ENCODE measurements around the gene PSMB3. TPM values are rescaled to one million over a fixed set of nuclear protein-coding genes. Genes with fewer than 3 reads are reported as not detected.

Gene PSMB3
- polyA plus RNA-seq, 2 of the 4 experiments (the other 2 are of a cell fraction): 417 to 463 TPM

DNA sequence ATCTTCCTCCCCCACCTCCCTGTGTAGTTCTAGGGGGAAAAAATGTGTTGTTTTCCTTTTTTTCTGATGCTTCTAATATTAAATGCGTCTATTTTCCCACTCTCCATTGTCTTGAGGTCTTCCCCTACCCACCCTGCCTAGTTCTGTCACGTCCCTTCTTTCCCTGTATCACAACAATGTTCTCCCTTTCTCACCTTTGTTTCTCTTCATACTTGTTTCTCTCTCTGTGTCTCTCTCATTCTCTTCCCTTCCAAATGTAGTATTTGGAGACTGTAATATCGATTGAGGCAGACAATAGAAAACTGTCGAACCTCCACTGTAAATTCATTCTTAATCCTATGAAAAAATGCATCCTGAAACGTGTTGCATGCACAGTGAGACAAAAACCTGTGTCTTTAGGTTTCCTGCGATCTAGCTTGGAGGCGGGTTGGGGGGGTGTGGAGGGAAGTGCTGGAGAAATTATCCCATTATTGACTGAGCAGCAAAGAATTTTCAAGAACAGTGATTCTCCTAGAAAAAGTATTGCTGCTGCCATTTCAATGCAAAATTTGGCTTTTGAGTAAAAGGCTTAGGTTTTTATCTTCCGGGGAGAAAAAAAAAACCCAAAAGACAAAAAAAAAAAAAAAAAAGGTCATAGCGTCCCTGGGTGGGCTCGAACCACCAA, 1.3 kb upstream of the PSMB3 start:
- Histone ChIP-seq H3K4me2 (peak overlapping the region; percentile 82), H3K4me3 (peak overlapping the region; percentile 96), H3K27ac (peak overlapping the region; percentile 90 to 98), H3K4me1 (peaks cover 29% of the 10 kb centered on the region), H3K9me3 (no peaks in the 10 kb centered on the region)
- WGBS (ENCODE audit: missing lambda C conversion rate): 2% methylated on average over 10 of the region's 10 CpGs
- no peak for FAIRE-seq
- ATAC-seq: no peak
- ChIA-PET POLR2A (interaction anchor here (0.9 to 1.5 kb wide), 8 partner anchors 13 to 118 kb away, joined by 3 to 8 read pairs (median 4); partner anchors contain the start of genes LASP1, MLLT6, PIP4K2B and RPL23), CTCF (interaction anchor here (0.7 to 2.4 kb wide), 9 partner anchors 11 to 368 kb away, joined by 3 to 33 read pairs (median 4); no protein-coding TSS in a partner anchor)
- peak in 1 of 2 experiments; percentile 61 for DNase-seq (ENCODE audit: low read depth in 1 of 2, low spot score in 1 of 2)
- TF ChIP-seq SMC3 (IDR thresholded peaks at IDR 0.05) (0 out of 3 replicates have a peak, but pooled peaks have one; percentile 11), EHF (CRISPR knock-in tag; IDR thresholded peaks at IDR 0.05) (no peak)
- TF ChIP-seq, protein P1, sequence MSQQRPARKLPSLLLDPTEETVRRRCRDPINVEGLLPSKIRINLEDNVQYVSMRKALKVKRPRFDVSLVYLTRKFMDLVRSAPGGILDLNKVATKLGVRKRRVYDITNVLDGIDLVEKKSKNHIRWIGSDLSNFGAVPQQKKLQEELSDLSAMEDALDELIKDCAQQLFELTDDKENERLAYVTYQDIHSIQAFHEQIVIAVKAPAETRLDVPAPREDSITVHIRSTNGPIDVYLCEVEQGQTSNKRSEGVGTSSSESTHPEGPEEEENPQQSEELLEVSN (IDR thresholded peaks at IDR 0.05; ENCODE audit: borderline replicate concordance, low read depth): 0 out of 2 replicates have a peak, but pooled peaks have one; percentile 18

DNA sequence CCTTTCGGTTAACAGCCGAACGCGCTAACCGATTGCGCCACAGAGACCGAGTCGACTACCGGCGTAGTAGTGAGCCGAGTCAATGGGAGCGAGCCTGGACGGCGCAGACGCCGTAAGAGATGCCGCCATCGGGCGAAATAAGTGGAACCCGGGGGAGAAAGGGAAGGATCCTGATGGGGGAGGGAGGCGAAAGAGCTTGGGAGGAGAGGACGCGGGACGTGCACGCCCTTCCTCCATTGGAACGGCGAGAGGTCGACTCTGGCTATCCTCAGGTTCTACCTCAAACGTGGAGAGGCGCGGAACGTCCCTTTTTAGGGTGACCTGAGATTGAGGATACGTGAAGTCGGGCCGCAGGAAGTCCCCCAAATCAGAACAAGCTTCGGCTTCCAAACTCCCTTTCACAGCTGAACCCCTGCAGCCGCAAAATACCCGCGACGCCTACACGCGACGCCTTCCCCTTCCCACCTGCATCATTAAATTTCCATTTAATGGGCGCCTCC, 683 bp upstream of the PSMB3 start:
- WGBS (ENCODE audit: missing lambda C conversion rate): 2% methylated on average over 44 of the region's 44 CpGs
- peak overlapping the region; percentile 96 for H3K4me3 ChIP-seq
- H3K9me3 ChIP-seq: no peaks in the 10 kb centered on the region
- CTCF ChIA-PET: interaction anchor here (0.7 to 2.4 kb wide), 8 partner anchors 10 to 308 kb away, joined by 3 to 33 read pairs (median 4); no protein-coding TSS in a partner anchor
- H3K4me1 ChIP-seq: peaks cover 23% of the 10 kb centered on the region
- peak overlapping the region; percentile 90 to 98 for H3K27ac ChIP-seq
- peak; percentile 86 to 92 for DNase-seq (ENCODE audit: low read depth in 1 of 2, low spot score in 1 of 2)
- FAIRE-seq: no peak
- no peak for TF ChIP-seq CBX8 (IDR thresholded peaks at IDR 0.05)
- no peak for TF ChIP-seq HDAC2 (IDR thresholded peaks at IDR 0.05)
- TF ChIP-seq GATA3 (IDR thresholded peaks at IDR 0.05; ENCODE audit: borderline replicate concordance): peak; percentile 26; the same call in 1 of the 2 replicates
- TF ChIP-seq NR3C1 (IDR thresholded peaks at IDR 0.05): no peak
- no peak for TF ChIP-seq CBX2 (IDR thresholded peaks at IDR 0.05; ENCODE audit: borderline replicate concordance, low read depth)
- TF ChIP-seq MAZ (IDR thresholded peaks at IDR 0.05; ENCODE audit: borderline replicate concordance, low read depth, low read length): 0 out of 2 replicates have a peak, but pooled peaks have one; percentile 10
- TF ChIP-seq POLR2A (IDR thresholded peaks at IDR 0.05; ENCODE audit: low read length): peak; percentile 68
- TF ChIP-seq KDM1A (IDR thresholded peaks at IDR 0.05; ENCODE audit: low read depth): no peak
- TF ChIP-seq, protein P2, sequence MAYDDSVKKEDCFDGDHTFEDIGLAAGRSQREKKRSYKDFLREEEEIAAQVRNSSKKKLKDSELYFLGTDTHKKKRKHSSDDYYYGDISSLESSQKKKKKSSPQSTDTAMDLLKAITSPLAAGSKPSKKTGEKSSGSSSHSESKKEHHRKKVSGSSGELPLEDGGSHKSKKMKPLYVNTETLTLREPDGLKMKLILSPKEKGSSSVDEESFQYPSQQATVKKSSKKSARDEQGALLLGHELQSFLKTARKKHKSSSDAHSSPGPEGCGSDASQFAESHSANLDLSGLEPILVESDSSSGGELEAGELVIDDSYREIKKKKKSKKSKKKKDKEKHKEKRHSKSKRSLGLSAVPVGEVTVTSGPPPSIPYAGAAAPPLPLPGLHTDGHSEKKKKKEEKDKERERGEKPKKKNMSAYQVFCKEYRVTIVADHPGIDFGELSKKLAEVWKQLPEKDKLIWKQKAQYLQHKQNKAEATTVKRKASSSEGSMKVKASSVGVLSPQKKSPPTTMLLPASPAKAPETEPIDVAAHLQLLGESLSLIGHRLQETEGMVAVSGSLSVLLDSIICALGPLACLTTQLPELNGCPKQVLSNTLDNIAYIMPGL (CRISPR knock-in tag; IDR thresholded peaks at IDR 0.05; ENCODE audit: borderline replicate concordance): peak; percentile 83; the same call in 1 of the 2 replicates
- peak; percentile 82; the same call in 1 of the 2 replicates for TF ChIP-seq TFCP2L1 (CRISPR knock-in tag; IDR thresholded peaks at IDR 0.05)
- no peak for TF ChIP-seq ESRRA (IDR thresholded peaks at IDR 0.05; ENCODE audit: borderline replicate concordance, low read length)
- no peak for TF ChIP-seq FOSB (CRISPR knock-in tag; IDR thresholded peaks at IDR 0.05)
- 0 out of 2 replicates have a peak, but pooled peaks have one; percentile 63 for TF ChIP-seq PHF8 (IDR thresholded peaks at IDR 0.05; ENCODE audit: borderline replicate concordance, low read depth)
- TF ChIP-seq ZC3H11A (IDR thresholded peaks at IDR 0.05): no peak
- TF ChIP-seq SREBF2 (IDR thresholded peaks at IDR 0.05): peak; percentile 95
- TF ChIP-seq JUN (IDR thresholded peaks at IDR 0.05): peak in 1 of 2 experiments; percentile 45; a peak in 2 of 5 replicates
- TF ChIP-seq, protein P3, sequence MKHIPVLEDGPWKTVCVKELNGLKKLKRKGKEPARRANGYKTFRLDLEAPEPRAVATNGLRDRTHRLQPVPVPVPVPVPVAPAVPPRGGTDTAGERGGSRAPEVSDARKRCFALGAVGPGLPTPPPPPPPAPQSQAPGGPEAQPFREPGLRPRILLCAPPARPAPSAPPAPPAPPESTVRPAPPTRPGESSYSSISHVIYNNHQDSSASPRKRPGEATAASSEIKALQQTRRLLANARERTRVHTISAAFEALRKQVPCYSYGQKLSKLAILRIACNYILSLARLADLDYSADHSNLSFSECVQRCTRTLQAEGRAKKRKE (CRISPR knock-in tag; IDR thresholded peaks at IDR 0.05; ENCODE audit: low read depth): no peak
- no peak for TF ChIP-seq JUNB (IDR thresholded peaks at IDR 0.05)
- TF ChIP-seq CEBPB (IDR thresholded peaks at IDR 0.05): peak; percentile 74 to 93; a peak in 3 of 4 replicates
- TF ChIP-seq, protein P4, sequence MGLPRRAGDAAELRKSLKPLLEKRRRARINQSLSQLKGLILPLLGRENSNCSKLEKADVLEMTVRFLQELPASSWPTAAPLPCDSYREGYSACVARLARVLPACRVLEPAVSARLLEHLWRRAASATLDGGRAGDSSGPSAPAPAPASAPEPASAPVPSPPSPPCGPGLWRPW (IDR thresholded peaks at IDR 0.05): no peak
- no peak for TF ChIP-seq HEYL (CRISPR knock-in tag; IDR thresholded peaks at IDR 0.05)
- TF ChIP-seq RARB (CRISPR knock-in tag; IDR thresholded peaks at IDR 0.05): peak; percentile 66; the same call in 1 of the 2 replicates
- no peak for TF ChIP-seq BHLHE40 (IDR thresholded peaks at IDR 0.05; ENCODE audit: low read depth, low read length)
- TF ChIP-seq, protein P5, sequence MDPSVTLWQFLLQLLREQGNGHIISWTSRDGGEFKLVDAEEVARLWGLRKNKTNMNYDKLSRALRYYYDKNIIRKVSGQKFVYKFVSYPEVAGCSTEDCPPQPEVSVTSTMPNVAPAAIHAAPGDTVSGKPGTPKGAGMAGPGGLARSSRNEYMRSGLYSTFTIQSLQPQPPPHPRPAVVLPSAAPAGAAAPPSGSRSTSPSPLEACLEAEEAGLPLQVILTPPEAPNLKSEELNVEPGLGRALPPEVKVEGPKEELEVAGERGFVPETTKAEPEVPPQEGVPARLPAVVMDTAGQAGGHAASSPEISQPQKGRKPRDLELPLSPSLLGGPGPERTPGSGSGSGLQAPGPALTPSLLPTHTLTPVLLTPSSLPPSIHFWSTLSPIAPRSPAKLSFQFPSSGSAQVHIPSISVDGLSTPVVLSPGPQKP (IDR thresholded peaks at IDR 0.05; ENCODE audit: low read depth, low read length): no peak
- no peak for TF ChIP-seq MAFK (IDR thresholded peaks at IDR 0.05; ENCODE audit: partially characterized antibody)
- TF ChIP-seq, protein P6, sequence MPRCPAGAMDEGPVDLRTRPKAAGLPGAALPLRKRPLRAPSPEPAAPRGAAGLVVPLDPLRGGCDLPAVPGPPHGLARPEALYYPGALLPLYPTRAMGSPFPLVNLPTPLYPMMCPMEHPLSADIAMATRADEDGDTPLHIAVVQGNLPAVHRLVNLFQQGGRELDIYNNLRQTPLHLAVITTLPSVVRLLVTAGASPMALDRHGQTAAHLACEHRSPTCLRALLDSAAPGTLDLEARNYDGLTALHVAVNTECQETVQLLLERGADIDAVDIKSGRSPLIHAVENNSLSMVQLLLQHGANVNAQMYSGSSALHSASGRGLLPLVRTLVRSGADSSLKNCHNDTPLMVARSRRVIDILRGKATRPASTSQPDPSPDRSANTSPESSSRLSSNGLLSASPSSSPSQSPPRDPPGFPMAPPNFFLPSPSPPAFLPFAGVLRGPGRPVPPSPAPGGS (IDR thresholded peaks at IDR 0.05): 0 out of 3 replicates have a peak, but pooled peaks have one; percentile 35
- POLR2A ChIA-PET: interaction anchor here (0.7 to 1.5 kb wide), 15 partner anchors 11 to 402 kb away, joined by 3 to 10 read pairs (median 4); partner anchors contain the start of genes CWC25, FBXO47, LASP1 and MLLT6
- peak; percentile 27 to 44 for ATAC-seq
- H3K4me2 ChIP-seq: peak overlapping the region; percentile 82

Data from A549 (cell line).